Testis (tissue), 2 donors: ENCODE data around the gene PCDH11X.
"Not testable (repeated sequence)": the region's sequence is repeated elsewhere in the genome, so short reads cannot be mapped to it uniquely, and the experiment has no call there.

Experiments
- CTCF ChIP-seq, 3 experiments: fragments of 450-650 bp in 2 of 3; fragments of 200-600 bp in 1 of 3; sonication (generic) in 1 of 3; IDR thresholded peaks; one replicate each; pipeline ENCODE4 v1.5.1; 2016 to 2019; ENCODE audit warnings: antibody characterized with exemption in 3 of 3, mild to moderate bottlenecking in 2 of 3, moderate library complexity in 1 of 3
- POLR2A ChIP-seq: fragments of 450-650 bp; IDR thresholded peaks from one replicate; pipeline ENCODE4 v1.6.1; 2017; ENCODE audit warnings: antibody characterized with exemption, mild to moderate bottlenecking, moderate library complexity

DNA sequence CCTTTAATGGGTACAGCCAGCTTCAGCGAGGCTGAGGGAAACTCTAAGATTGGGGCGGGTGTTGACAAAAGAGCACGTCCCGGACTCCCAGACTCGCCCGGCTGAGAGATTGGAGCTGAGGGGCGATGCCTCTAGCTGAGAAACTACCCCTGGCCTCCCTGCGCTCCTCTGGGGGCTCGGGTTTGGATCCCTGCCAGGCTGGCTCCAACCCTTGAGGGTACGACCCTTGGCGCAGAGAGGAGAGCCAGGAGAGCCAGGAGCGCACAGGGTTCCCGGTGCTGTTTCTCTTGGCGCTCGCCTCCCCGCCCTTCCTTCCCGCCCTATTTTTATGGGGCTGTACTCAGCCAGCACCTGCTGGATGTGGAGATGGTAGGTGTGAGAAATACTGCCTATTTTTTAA, 833 bp downstream of the PCDH11X start:
- not testable (repeated sequence) for TF ChIP-seq CTCF (IDR thresholded peaks at IDR 0.05); POLR2A
